ENCODE results near the gene CARD9.

DNA sequence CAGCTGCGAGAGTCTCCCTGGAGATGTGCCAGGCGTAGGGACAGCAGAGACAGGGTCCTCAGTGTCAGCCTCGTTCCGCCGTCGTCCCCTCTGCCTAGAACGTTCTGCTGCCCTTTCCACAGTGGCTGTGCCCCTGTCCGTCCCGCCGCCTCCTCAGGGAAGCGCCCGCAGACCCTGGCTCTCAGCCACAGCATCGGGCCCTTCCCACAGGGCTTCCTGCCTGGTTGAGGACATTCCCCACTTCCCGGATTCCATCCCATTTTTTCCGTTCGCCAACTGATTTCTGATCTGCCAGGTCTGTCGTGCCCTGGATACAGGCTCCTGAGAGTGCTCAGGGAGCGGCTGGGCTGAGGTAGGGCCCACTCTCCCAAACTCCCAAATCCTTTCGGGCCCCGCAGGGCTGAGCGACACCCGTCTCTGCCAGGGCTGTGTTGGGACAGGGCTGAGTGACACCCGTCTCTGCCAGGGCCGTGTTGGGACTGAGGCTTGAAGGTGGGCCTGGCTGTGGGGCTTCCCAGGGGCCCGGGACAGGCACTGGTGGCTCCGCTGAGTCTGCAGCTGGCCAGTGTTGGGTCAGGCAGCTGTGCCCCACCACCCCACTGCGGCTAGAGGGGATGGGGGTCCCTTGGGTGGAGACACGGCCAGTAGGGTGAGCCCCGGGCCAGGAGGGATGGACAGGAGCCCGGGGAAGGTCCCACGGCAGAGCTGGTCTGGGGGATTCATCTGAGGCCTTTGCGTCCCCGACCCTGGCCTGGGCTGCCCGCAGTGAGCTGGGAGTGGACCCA is 25.8 kb downstream of the CARD9 start:
- TF ChIP-seq, protein P1, sequence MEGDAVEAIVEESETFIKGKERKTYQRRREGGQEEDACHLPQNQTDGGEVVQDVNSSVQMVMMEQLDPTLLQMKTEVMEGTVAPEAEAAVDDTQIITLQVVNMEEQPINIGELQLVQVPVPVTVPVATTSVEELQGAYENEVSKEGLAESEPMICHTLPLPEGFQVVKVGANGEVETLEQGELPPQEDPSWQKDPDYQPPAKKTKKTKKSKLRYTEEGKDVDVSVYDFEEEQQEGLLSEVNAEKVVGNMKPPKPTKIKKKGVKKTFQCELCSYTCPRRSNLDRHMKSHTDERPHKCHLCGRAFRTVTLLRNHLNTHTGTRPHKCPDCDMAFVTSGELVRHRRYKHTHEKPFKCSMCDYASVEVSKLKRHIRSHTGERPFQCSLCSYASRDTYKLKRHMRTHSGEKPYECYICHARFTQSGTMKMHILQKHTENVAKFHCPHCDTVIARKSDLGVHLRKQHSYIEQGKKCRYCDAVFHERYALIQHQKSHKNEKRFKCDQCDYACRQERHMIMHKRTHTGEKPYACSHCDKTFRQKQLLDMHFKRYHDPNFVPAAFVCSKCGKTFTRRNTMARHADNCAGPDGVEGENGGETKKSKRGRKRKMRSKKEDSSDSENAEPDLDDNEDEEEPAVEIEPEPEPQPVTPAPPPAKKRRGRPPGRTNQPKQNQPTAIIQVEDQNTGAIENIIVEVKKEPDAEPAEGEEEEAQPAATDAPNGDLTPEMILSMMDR (conservative IDR thresholded peaks at IDR 0.05; ENCODE audit: low read depth, low read length) = no peak
- no peak for TF ChIP-seq EZH2phosphoT487 (IDR thresholded peaks at IDR 0.05; ENCODE audit: borderline replicate concordance, low read length)
- TF ChIP-seq EZH2 (IDR thresholded peaks at IDR 0.05; ENCODE audit: low read length, unreplicated experiment) = no peak
